Hepatocyte (in vitro differentiated cells): Measurements from ENCODE around the gene ZNF722.

Source experiments
- CTCF ChIP-seq: fragments of 200-600 bp; sonication (generic); IDR thresholded peaks from 2 replicates; pipeline ENCODE4 v1.5.1; 2016; ENCODE audit warnings: antibody characterized with exemption, mild to moderate bottlenecking; ENCODE audit not compliant: poor library complexity
- EZH2phosphoT487 ChIP-seq: fragments of 200-600 bp; sonication (generic); IDR thresholded peaks from one replicate; pipeline ENCODE4 v1.6.1; 2018; ENCODE audit warnings: antibody characterized with exemption, mild to moderate bottlenecking, low read depth, moderate library complexity; ENCODE audit not compliant: unreplicated experiment, severe bottlenecking

- TF ChIP-seq CTCF (no peak), EZH2phosphoT487 (no peak)
Observed at GRCh38 chr7:63953181-63953580, 45.5 kb upstream of the ZNF722 start.
